ENCODE measurements around the gene ASCC3.

GRCh38 chr6:100785982-100786381 is 95.1 kb downstream of the ASCC3 start:
- no peak for TF ChIP-seq POLR2A (IDR thresholded peaks at IDR 0.05)
- TF ChIP-seq CTCF (IDR thresholded peaks at IDR 0.05) = no peak

Data from lower leg skin (tissue), 3 donors.